ENCODE data around the gene AQP6. TPM values are rescaled to one million over a fixed set of nuclear protein-coding genes. Genes with fewer than 3 reads are reported as not detected.

Gene AQP6
- total RNA-seq, 1 donor from 2014 or later = not detected

GRCh38 chr12:49955899-49956662 lies 16.7 kb upstream of the AQP6 start:
- intact Hi-C loops (cut with micrococcal nuclease) = no loop called here

GRCh38 chr12:49956663-49957569 lies 15.8 kb upstream of the AQP6 start:
- intact Hi-C loops (cut with micrococcal nuclease) = no loop called here

GRCh38 chr12:49957570-49957967 lies 15.2 kb upstream of the AQP6 start:
- intact Hi-C loops (cut with micrococcal nuclease) = no loop called here

GRCh38 chr12:49959685-49960473 lies 12.9 kb upstream of the AQP6 start:
- intact Hi-C loops (cut with micrococcal nuclease) = no loop called here

GRCh38 chr12:49960474-49961110 lies 12.2 kb upstream of the AQP6 start:
- intact Hi-C loops (cut with micrococcal nuclease) = no loop called here

- intact Hi-C loops (cut with micrococcal nuclease) = no loop called here
Observed at GRCh38 chr12:49961111-49961922, 11.4 kb upstream of the AQP6 start, which contains the start of gene AQP5. TSS of gene AQP5 (plus strand) at chr12:49961872. CDS start at chr12:49962018, 146 bp downstream.

GRCh38 chr12:49961993-49962764 lies 10.6 kb upstream of the AQP6 start:
- intact Hi-C loops (cut with micrococcal nuclease) = no loop called here

GRCh38 chr12:49962861-49963765 lies 9.6 kb upstream of the AQP6 start:
- intact Hi-C loops (cut with micrococcal nuclease) = no loop called here

- intact Hi-C loops (cut with micrococcal nuclease) = no loop called here
Observed at GRCh38 chr12:49963976-49964815, 8.6 kb upstream of the AQP6 start.

GRCh38 chr12:49964849-49965624 lies 7.7 kb upstream of the AQP6 start:
- intact Hi-C loops (cut with micrococcal nuclease) = no loop called here

- intact Hi-C loops (cut with micrococcal nuclease) = no loop called here
Observed at GRCh38 chr12:49965836-49966235, 6.9 kb upstream of the AQP6 start.

- intact Hi-C loops (cut with micrococcal nuclease) = loop anchor here (1.0 kb wide), 3 partner anchors 73 to 104 kb away; no protein-coding TSS in a partner anchor
Observed at GRCh38 chr12:49966511-49967041, 6.2 kb upstream of the AQP6 start.

- intact Hi-C loops (cut with micrococcal nuclease) = loop anchor here (1.0 kb wide), 3 partner anchors 72 to 103 kb away; no protein-coding TSS in a partner anchor
Observed at GRCh38 chr12:49967042-49967776, 5.5 kb upstream of the AQP6 start.

GRCh38 chr12:49967777-49968250 lies 4.9 kb upstream of the AQP6 start:
- intact Hi-C loops (cut with micrococcal nuclease) = loop anchor here (1.0 kb wide), 3 partner anchors 71 to 102 kb away; no protein-coding TSS in a partner anchor

- intact Hi-C loops (cut with micrococcal nuclease) = no loop called here
Observed at GRCh38 chr12:49968471-49968870, 4.3 kb upstream of the AQP6 start.

Measured in T-helper 2 cell treated with Interferon-gamma antibody and Interleukin-4, amounts not matched to agents 100 ng/mL and 5 ng/mL, for 36 hours (primary cell).